H1 (cell line): ENCODE measurements around the gene DOK7.

ENCODE experiments used
- CTCF ChIP-seq, 3 experiments: IDR thresholded peaks; 1 replicate in 2 of 3; 2 replicates in 1 of 3; pipeline versions ENCODE4 v1.5.1 to v1.6.1; 2011; ENCODE audit warnings: low read length in 3 of 3, mild to moderate bottlenecking in 3 of 3, inconsistent platforms in 2 of 3, low read depth in 1 of 3, moderate library complexity in 1 of 3; ENCODE audit not compliant: insufficient read depth in 1 of 3; ENCODE audit errors: control extremely low read depth in 1 of 3
- JUN ChIP-seq: IDR thresholded peaks from 2 replicates; pipeline ENCODE4 v1.6.1; 2011; ENCODE audit warnings: low read depth, mild to moderate bottlenecking, improper control_type of control experiment, low read length
- NRF1 ChIP-seq: IDR thresholded peaks from 2 replicates; pipeline ENCODE4 v1.6.1; 2011; ENCODE audit warnings: mild to moderate bottlenecking, low read depth, low read length, improper control_type of control experiment
- USF2 ChIP-seq: IDR thresholded peaks from 2 replicates; pipeline ENCODE4 v1.6.1; 2011; ENCODE audit warnings: low read length, improper control_type of control experiment

- TF ChIP-seq CTCF (IDR thresholded peaks at IDR 0.05; ENCODE audit: control extremely low read depth in 1 of 3, insufficient read depth in 1 of 3, low read depth in 1 of 3, low read length in 3 of 3), result no peak
- TF ChIP-seq JUN, result no peak
- TF ChIP-seq USF2, result no peak
- no peak for TF ChIP-seq NRF1
Observed at GRCh38 chr4:3445111-3445820, 17.8 kb upstream of the DOK7 start.
